ENCODE results near the gene CDK2. TPM values are rescaled to one million over a fixed set of nuclear protein-coding genes. Genes with fewer than 3 reads are reported as not detected.

Gene CDK2
- total RNA-seq, 2 experiments from 2014 or later: 86.7 to 90.1 TPM

GRCh38 chr12:55972911-55973598, 6.4 kb downstream of the CDK2 start:
- ChIA-PET CTCF (interaction anchor here (0.9 to 2.7 kb wide), 16 partner anchors 10 to 243 kb away, joined by 3 to 27 read pairs (median 4); partner anchors contain the start of genes ORMDL2, PYM1, SARNP and ZC3H10), POLR2A (interaction anchor here (0.6 to 2.5 kb wide), 17 partner anchors 9 to 217 kb away, joined by 3 to 10 read pairs (median 3); partner anchors contain the start of genes PA2G4 and SMARCC2)
- intact Hi-C loops (cut with micrococcal nuclease): loop anchor here (2.0 to 10.0 kb wide), 2 partner anchors 44 to 238 kb away; no protein-coding TSS in a partner anchor
- ATAC-seq: no peak
- H3K27ac Mint-ChIP-seq: no peak overlapping the region
- no peak for TF ChIP-seq CTCF (IDR thresholded peaks at IDR 0.05)
- no peaks in the 10 kb centered on the region for H3K27me3 Mint-ChIP-seq
- no peaks in the 10 kb centered on the region for H3K9me3 Mint-ChIP-seq
- peaks cover 24% of the 10 kb centered on the region for H3K36me3 Mint-ChIP-seq (ENCODE audit: low read depth)
- no peak overlapping the region for H3K4me3 Mint-ChIP-seq
- H3K4me1 Mint-ChIP-seq (ENCODE audit: low read depth): peaks cover 31% of the 10 kb centered on the region
- DNase-seq: no peak

GRCh38 chr12:55973599-55974307, 7.1 kb downstream of the CDK2 start, which contains the start of gene RAB5B:
Gene RAB5B, plus strand, starts transcription at chr12:55974078. Its CDS starts 12,883 bp downstream, at chr12:55986961.
- no peak for TF ChIP-seq CTCF (IDR thresholded peaks at IDR 0.05)
- Mint-ChIP-seq H3K4me3 (no peak within 1 kb of the TSS), H3K27ac (no peak within 1 kb of the TSS), H3K9me3 (no peaks in the 10 kb centered on the region), H3K27me3 (no peaks in the 10 kb centered on the region), H3K4me1 (ENCODE audit: low read depth) (peaks cover 24% of the 10 kb centered on the region), H3K36me3 (ENCODE audit: low read depth) (peaks cover 22% of the 10 kb centered on the region)
- intact Hi-C loops (cut with micrococcal nuclease): loop anchor here (2.0 to 10.0 kb wide), 2 partner anchors 45 to 239 kb away; no protein-coding TSS in a partner anchor
- ChIA-PET CTCF (interaction anchor here (0.9 to 2.7 kb wide), 22 partner anchors 9 to 244 kb away, joined by 3 to 27 read pairs (median 4); partner anchors contain the start of genes ERBB3, ORMDL2, PYM1 and SARNP), POLR2A (interaction anchor here (0.6 to 2.5 kb wide), 23 partner anchors 8 to 365 kb away, joined by 3 to 10 read pairs (median 4); partner anchors contain the start of genes IL23A, PA2G4 and SMARCC2)
- DNase-seq (peak; percentile 99), ATAC-seq (peak; percentile 93)

- ChIA-PET CTCF (interaction anchor here (0.8 to 2.7 kb wide), 25 partner anchors 8 to 248 kb away, joined by 3 to 27 read pairs (median 4); partner anchors contain the start of genes ERBB3, ORMDL2, PYM1 and RNF41), POLR2A (interaction anchor here (0.8 to 2.5 kb wide), 21 partner anchors 8 to 365 kb away, joined by 3 to 10 read pairs (median 4); partner anchors contain the start of genes IL23A, PA2G4 and SMARCC2)
- H3K36me3 Mint-ChIP-seq (ENCODE audit: low read depth): peaks cover 17% of the 10 kb centered on the region
- intact Hi-C loops (cut with micrococcal nuclease): loop anchor here (10.0 kb wide), 1 partner anchor 240 kb away; no protein-coding TSS in a partner anchor
- no peak for ATAC-seq
- H3K9me3 Mint-ChIP-seq: no peaks in the 10 kb centered on the region
- H3K27me3 Mint-ChIP-seq: no peaks in the 10 kb centered on the region
- no peak overlapping the region for H3K27ac Mint-ChIP-seq
- peak; percentile 52 for DNase-seq
- H3K4me3 Mint-ChIP-seq: no peak overlapping the region
- peaks cover 26% of the 10 kb centered on the region for H3K4me1 Mint-ChIP-seq (ENCODE audit: low read depth)
- no peak for TF ChIP-seq CTCF (IDR thresholded peaks at IDR 0.05)
These were observed 7.7 kb downstream of the CDK2 start for GRCh38 chr12:55974308-55974730.

- Mint-ChIP-seq H3K27me3 (no peaks in the 10 kb centered on the region), H3K9me3 (no peaks in the 10 kb centered on the region), H3K4me1 (ENCODE audit: low read depth) (peaks cover 22% of the 10 kb centered on the region), H3K27ac (no peak overlapping the region), H3K4me3 (no peak overlapping the region), H3K36me3 (ENCODE audit: low read depth) (peaks cover 8% of the 10 kb centered on the region)
- ChIA-PET POLR2A (no interaction called here), CTCF (interaction anchor here (1.1 to 5.4 kb wide), 2 partner anchors 17 to 62 kb away, joined by 3 to 26 read pairs; no protein-coding TSS in a partner anchor)
- intact Hi-C loops (cut with micrococcal nuclease): loop anchor here (10.0 kb wide), 1 partner anchor 244 kb away; no protein-coding TSS in a partner anchor
- DNase-seq (no peak), ATAC-seq (no peak)
- TF ChIP-seq CTCF (IDR thresholded peaks at IDR 0.05): no peak
These were observed 11.8 kb downstream of the CDK2 start for GRCh38 chr12:55978393-55978792.

Data from activated CD8-positive, alpha-beta T cell treated with anti-CD3 and anti-CD28 coated beads for 36 hours (primary cell).